ENCODE measurements around the gene A2M.

A2M gene

DNA sequence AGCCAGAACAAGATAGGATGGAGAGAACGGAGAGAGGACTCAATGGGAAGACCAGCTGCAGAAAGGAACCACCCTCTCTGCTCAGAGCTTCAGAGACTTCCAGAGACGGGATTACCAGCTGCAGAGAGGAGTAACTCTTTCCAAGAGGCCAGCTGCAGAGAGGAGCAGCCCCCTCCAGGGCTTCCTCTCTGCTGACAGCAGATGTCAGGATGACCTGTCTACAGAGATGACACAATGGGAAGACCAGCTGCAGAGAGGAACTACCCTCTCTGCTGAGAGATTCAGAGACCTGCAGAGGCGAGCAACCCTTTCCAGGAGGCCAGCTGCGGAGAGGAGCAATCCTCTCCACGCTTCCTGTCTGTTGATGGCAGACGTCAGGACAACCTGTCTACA is 64.6 kb downstream of the A2M start:
- Histone ChIP-seq H3K36me3 (ENCODE audit: low read depth) (no peaks in the 10 kb centered on the region), H3K4me3 (ENCODE audit: severe bottlenecking) (no peak overlapping the region), H3K4me1 (ENCODE audit: insufficient read depth, poor library complexity, severe bottlenecking) (no peaks in the 10 kb centered on the region), H3K27me3 (ENCODE audit: insufficient read depth, poor library complexity, severe bottlenecking) (no peaks in the 10 kb centered on the region), H3K9me3 (ENCODE audit: severe bottlenecking) (no peaks in the 10 kb centered on the region), H3K27ac (ENCODE audit: poor library complexity, severe bottlenecking) (no peak overlapping the region)
- no peak for DNase-seq (ENCODE audit: low spot score)
- ATAC-seq (ENCODE audit: low read depth), result no peak
- no peak for TF ChIP-seq CTCF (IDR thresholded peaks at IDR 0.05; ENCODE audit: poor library complexity, severe bottlenecking)

GRCh38 chr12:9050521-9051157 is 65.1 kb downstream of the A2M start:
- H3K27ac ChIP-seq (ENCODE audit: poor library complexity, severe bottlenecking), result no peak overlapping the region
- H3K9me3 ChIP-seq (ENCODE audit: severe bottlenecking), result no peaks in the 10 kb centered on the region
- H3K4me1 ChIP-seq (ENCODE audit: insufficient read depth, poor library complexity, severe bottlenecking), result no peaks in the 10 kb centered on the region
- H3K4me3 ChIP-seq (ENCODE audit: severe bottlenecking), result no peak overlapping the region
- no peak for TF ChIP-seq CTCF (IDR thresholded peaks at IDR 0.05; ENCODE audit: poor library complexity, severe bottlenecking)
- no peaks in the 10 kb centered on the region for H3K36me3 ChIP-seq (ENCODE audit: low read depth)
- DNase-seq (ENCODE audit: low spot score), result no peak
- H3K27me3 ChIP-seq (ENCODE audit: insufficient read depth, poor library complexity, severe bottlenecking), result no peaks in the 10 kb centered on the region
- no peak for ATAC-seq (ENCODE audit: low read depth)

DNA sequence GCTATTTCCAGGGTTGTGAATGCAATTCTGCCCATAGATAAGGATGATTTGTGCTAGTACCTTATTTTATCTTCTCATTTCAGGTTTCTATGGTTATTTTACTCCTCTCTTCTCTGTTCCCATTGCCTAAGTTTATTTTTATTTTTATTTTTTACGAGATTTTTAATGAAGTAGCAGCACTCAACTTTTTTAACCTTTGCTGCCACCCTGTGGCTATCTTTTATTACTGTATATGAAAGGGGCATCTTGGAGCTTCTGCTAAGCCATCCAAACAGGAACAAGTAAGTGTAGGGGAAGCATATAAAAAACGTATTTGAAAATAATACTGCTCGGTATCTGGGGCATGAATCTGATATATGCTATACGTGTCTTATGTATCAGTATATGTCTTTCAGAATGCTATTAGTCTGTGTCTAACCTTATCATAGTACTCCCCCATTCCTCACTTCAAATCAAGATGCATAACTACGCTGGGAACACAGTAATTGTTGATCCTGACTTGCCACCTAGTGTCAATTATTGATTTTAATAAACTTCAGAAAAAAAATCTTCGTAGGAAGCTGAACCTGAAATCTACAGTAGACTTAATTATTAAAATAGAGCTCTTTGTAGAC is 66.1 kb downstream of the A2M start:
- Histone ChIP-seq H3K27ac (ENCODE audit: poor library complexity, severe bottlenecking) (no peak overlapping the region), H3K4me1 (ENCODE audit: insufficient read depth, poor library complexity, severe bottlenecking) (no peaks in the 10 kb centered on the region), H3K27me3 (ENCODE audit: insufficient read depth, poor library complexity, severe bottlenecking) (no peaks in the 10 kb centered on the region), H3K9me3 (ENCODE audit: severe bottlenecking) (no peaks in the 10 kb centered on the region), H3K4me3 (ENCODE audit: severe bottlenecking) (no peak overlapping the region), H3K36me3 (ENCODE audit: low read depth) (no peaks in the 10 kb centered on the region)
- DNase-seq (ENCODE audit: low spot score) (no peak), ATAC-seq (ENCODE audit: low read depth) (0 out of 3 replicates have a peak, but pooled peaks have one; percentile 50)
- peak; percentile 48 for TF ChIP-seq CTCF (IDR thresholded peaks at IDR 0.05; ENCODE audit: poor library complexity, severe bottlenecking)

GRCh38 chr12:9048930-9049329 is 66.8 kb downstream of the A2M start:
- Histone ChIP-seq H3K4me3 (ENCODE audit: severe bottlenecking) (no peak overlapping the region), H3K27me3 (ENCODE audit: insufficient read depth, poor library complexity, severe bottlenecking) (no peaks in the 10 kb centered on the region), H3K9me3 (ENCODE audit: severe bottlenecking) (no peaks in the 10 kb centered on the region), H3K36me3 (ENCODE audit: low read depth) (no peaks in the 10 kb centered on the region), H3K27ac (ENCODE audit: poor library complexity, severe bottlenecking) (no peak overlapping the region), H3K4me1 (ENCODE audit: insufficient read depth, poor library complexity, severe bottlenecking) (no peaks in the 10 kb centered on the region)
- ATAC-seq (ENCODE audit: low read depth), result no peak
- no peak for TF ChIP-seq CTCF (IDR thresholded peaks at IDR 0.05; ENCODE audit: poor library complexity, severe bottlenecking)
- DNase-seq (ENCODE audit: low spot score), result no peak

GRCh38 chr12:9047105-9047504 is 68.6 kb downstream of the A2M start:
- peak; percentile 67 for ATAC-seq (ENCODE audit: low read depth)
- Histone ChIP-seq H3K27ac (ENCODE audit: poor library complexity, severe bottlenecking) (no peak overlapping the region), H3K4me3 (ENCODE audit: severe bottlenecking) (no peak overlapping the region), H3K36me3 (ENCODE audit: low read depth) (no peaks in the 10 kb centered on the region), H3K4me1 (ENCODE audit: insufficient read depth, poor library complexity, severe bottlenecking) (no peaks in the 10 kb centered on the region), H3K9me3 (ENCODE audit: severe bottlenecking) (no peaks in the 10 kb centered on the region), H3K27me3 (ENCODE audit: insufficient read depth, poor library complexity, severe bottlenecking) (no peaks in the 10 kb centered on the region)
- no peak for TF ChIP-seq CTCF (IDR thresholded peaks at IDR 0.05; ENCODE audit: poor library complexity, severe bottlenecking)
- no peak for DNase-seq (ENCODE audit: low spot score)
